ENCODE results near the gene COQ3.

DNA sequence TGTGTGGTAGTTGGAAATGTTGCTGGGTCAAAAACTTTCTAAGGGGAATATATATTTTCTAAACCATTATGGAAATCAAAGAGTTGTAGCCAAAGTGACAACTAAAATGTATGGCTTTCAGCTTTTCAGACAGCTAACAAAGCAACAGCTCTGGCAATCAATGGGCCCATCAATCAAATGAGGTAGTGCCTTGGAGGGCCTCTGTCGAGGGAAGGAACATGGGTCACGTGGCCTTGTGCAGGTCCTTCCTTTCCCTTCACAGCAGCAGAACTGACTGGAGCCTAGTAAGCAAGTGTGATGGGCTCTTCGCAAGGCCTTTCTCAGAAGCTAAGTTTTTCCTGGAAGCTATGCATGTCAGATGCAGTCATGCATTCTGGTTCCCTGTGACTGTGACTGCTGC lies 62.5 kb downstream of the COQ3 start:
- TF ChIP-seq CTCF (IDR thresholded peaks at IDR 0.05), result no peak
- TF ChIP-seq POLR2A (IDR thresholded peaks at IDR 0.05), result no peak
